NB4 (cell line): ENCODE measurements around the gene C16orf54.
"Not testable (repeated sequence)": the region's sequence is repeated elsewhere in the genome, so short reads cannot be mapped to it uniquely, and the experiment has no call there.

Source experiments
- DNase-seq: peaks from one replicate; pipeline ENCODE4 v3.0.0; 2010; ENCODE audit warnings: low read depth
- H3K4me3 ChIP-seq: one replicate; pipeline ENCODE4 v1.5.1; 2011; ENCODE audit warnings: mild to moderate bottlenecking, low read depth, low read length, moderate library complexity
- MYC ChIP-seq: IDR thresholded peaks from 2 replicates; pipeline ENCODE4 v1.6.1; 2011; ENCODE audit warnings: low read depth, low read length
- POLR2A ChIP-seq: IDR thresholded peaks from 2 replicates; pipeline ENCODE4 v1.6.1; 2011; ENCODE audit warnings: mild to moderate bottlenecking; ENCODE audit not compliant: insufficient read length; ENCODE audit errors: extremely low read depth
- TF ChIP-seq, protein P1 (sequence below): IDR thresholded peaks from 2 replicates; pipeline ENCODE4 v1.6.1; 2011; ENCODE audit warnings: low read depth, low read length
- TF ChIP-seq, protein P2 (sequence below): IDR thresholded peaks from one replicate; pipeline ENCODE4 v1.5.1; 2012; ENCODE audit warnings: low read depth, low read length

Gene C16orf54

DNA sequence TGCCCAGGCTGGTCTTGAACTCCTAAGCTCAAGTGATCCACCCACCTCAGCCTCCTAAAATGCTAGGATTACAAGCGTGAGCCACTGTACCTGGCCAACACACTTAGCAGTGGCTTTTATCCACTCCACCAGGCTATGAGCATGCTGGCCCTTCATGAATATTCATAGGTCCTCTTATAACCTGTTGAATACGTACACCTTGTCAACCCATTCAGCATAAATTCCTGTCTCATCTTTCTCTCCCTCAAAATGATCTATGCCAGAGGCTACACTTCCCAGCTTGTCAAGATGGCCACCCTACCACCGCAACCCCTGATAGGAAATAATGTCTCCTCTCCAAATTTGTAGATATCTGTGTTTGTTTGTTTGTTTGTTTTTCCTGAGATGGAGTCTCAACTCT lies 21.3 kb upstream of the C16orf54 start:
- no peak overlapping the region for H3K4me3 ChIP-seq

DNA sequence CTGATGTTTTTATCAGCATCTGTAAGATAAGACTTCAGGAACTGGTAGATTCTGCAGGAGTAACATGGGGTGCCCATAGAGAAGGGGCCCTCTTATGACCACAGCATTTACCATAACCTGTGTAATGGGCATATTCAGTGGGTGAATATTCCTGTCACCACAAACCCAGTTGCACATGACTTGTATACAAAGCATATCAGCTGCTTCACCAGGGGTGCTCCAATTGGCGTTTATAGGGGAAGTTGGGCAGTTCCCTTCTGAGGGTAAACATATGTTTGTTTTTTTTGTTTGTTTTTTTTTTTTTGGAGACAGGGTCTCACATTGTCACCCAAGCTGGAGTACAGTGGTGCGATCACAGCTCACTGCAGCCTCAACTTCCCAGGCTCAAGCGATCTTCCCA lies 20.8 kb upstream of the C16orf54 start:
- no peak for DNase-seq
- TF ChIP-seq POLR2A (no peak), MYC (no peak)
- TF ChIP-seq, protein P1, sequence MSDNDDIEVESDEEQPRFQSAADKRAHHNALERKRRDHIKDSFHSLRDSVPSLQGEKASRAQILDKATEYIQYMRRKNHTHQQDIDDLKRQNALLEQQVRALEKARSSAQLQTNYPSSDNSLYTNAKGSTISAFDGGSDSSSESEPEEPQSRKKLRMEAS, result no peak
- TF ChIP-seq, protein P2, sequence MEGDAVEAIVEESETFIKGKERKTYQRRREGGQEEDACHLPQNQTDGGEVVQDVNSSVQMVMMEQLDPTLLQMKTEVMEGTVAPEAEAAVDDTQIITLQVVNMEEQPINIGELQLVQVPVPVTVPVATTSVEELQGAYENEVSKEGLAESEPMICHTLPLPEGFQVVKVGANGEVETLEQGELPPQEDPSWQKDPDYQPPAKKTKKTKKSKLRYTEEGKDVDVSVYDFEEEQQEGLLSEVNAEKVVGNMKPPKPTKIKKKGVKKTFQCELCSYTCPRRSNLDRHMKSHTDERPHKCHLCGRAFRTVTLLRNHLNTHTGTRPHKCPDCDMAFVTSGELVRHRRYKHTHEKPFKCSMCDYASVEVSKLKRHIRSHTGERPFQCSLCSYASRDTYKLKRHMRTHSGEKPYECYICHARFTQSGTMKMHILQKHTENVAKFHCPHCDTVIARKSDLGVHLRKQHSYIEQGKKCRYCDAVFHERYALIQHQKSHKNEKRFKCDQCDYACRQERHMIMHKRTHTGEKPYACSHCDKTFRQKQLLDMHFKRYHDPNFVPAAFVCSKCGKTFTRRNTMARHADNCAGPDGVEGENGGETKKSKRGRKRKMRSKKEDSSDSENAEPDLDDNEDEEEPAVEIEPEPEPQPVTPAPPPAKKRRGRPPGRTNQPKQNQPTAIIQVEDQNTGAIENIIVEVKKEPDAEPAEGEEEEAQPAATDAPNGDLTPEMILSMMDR, result no peak
- no peak overlapping the region for H3K4me3 ChIP-seq

More for the DNA sequence above, 21.3 kb upstream of the C16orf54 start:
- DNase-seq, result no peak
- TF ChIP-seq MYC (no peak), POLR2A (no peak)
- TF ChIP-seq, protein P1, result no peak
- TF ChIP-seq, protein P2, result no peak

DNA sequence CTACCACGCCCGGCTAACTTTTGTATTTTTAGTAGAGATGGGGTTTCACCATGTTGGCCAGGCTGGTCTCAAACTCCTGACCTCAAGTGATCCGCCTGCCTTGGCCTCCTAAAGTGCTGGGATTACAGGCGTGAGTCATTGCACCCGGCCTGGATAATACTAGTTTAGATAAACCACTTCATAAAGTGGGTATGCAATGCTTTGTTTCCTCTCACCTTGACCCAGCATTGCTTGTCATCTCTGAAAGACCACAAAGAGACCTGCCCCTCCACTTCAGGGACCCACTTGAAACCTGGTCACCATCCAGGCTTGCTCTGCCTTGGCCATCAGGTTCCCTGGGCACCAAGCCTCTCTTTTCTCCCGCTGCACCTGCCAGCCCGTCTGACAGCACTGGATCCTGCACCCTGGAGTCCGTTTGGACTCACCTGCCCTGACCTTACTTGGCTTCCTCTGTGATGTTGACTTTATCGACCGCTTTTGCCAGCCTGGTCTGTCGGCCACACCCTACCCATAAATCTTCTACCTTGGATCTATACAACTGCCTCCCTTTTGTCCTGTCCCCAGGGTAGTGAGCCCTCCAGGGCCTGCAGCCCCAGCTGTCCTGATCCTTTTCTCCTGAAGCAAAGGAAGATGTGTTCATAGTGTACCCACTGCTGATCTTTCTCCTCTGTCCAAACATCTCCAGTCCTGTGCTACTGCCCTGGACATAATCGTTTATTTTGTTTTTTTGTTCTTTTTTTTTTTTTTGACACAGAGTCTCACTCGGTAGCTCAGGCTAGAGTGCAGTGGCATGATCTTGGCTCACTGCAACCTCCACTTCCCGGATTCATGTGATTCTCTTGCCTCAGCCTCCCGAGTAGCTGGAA lies 19.6 kb upstream of the C16orf54 start:
- no peak overlapping the region for H3K4me3 ChIP-seq
- TF ChIP-seq POLR2A, result no peak
- TF ChIP-seq, protein P1, result no peak
- TF ChIP-seq, protein P2, result no peak
- TF ChIP-seq MYC, result no peak
- DNase-seq, result no peak

DNA sequence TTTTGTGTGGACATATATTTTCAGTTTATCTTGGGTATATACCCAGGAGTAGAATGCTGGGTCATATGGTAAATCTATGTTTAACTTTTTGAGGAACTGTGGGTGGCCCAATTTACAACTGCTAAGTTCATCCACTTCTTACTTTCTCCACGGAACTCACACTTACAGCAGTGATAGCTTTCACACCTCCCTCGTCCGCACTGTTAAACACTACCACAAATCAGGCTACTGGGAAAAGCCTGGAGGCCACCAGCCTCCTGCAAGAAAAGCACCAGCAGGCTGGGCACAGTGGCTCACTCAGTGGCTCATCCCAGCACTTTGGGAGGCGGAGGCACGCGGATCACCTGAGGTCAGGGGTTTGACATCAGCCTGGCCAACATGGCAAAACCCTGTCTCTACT lies 17.5 kb upstream of the C16orf54 start:
- TF ChIP-seq POLR2A (no peak), MYC (no peak)
- TF ChIP-seq, protein P2, result no peak
- TF ChIP-seq, protein P1, result no peak
- no peak overlapping the region for H3K4me3 ChIP-seq
- no peak for DNase-seq

DNA sequence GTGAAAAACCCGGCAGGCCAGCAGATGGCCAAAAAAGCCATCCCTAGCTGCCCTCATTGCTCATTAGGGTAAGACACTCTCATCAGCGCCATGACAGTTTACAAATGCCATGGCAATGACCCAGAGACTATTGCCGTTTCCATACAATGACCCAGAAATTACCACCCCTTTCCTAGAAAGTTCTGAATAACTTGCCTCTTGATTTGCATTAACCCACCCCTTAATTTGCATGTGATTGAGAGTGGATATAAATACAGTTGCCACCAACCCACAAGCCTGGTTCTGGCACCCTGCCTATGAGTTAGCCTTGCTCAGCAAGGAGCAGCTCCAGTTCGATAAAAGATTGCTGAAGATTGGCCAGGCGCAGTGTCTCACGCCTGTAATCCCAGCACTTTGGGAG lies 16.1 kb upstream of the C16orf54 start:
- DNase-seq, result no peak
- TF ChIP-seq MYC, result no peak
- TF ChIP-seq POLR2A, result no peak
- TF ChIP-seq, protein P1, result no peak
- TF ChIP-seq, protein P2, result no peak
- no peak overlapping the region for H3K4me3 ChIP-seq

DNA sequence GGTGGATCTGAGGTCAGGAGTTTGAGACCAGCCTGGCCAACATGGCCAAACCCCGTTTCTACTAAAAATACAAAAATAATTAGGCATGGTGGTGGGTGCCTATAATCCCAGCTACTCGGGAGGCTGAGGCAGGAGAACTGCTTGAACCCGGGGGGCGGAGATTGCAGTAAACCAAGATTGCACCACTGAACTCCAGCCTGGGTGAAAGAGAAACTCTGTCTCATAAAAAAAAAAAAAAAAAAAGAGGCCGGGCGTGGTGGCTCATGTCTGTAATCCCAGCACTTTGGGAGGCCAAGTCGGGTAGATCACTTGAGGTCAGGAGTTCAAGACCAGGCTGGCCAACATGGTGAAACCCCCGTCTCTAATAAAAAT lies 15.5 kb upstream of the C16orf54 start:
- H3K4me3 ChIP-seq, DNase-seq: not testable (repeated sequence)
